ENCODE results near the gene EEF1G. TPM values are rescaled to one million over a fixed set of nuclear protein-coding genes. Genes with fewer than 3 reads are reported as not detected.
A peak's percentile ranks its signal among the peaks of the same experiment; 100 is the strongest.

Gene EEF1G
- total RNA-seq, 4 donors from 2014 or later: 781 to 1,253 (median 958) TPM

DNA sequence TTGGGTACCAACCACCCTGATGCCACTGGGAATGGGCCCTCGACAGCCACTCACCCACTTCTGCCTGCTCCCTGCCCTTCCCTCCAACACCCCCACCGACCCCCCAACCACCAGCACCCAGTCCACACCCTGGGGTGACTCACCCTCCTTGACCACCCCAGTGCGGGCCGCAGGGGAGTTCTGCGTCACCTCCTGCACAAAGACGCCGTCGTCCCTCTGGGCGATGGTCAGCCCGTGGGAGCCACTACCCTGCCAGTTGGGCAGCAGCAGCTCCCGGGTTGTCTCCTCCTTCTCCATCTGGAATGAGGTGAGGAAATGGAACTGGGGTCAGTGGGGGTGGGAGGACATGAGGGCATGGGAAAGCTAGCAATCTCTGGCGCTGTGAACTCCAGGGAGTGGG is 37.9 kb downstream of the EEF1G start:
- peaks cover 0 to 64% (median 3%) of the 10 kb centered on the region in 3 donors for H3K36me3 ChIP-seq
- no peak for TF ChIP-seq POLR2A (IDR thresholded peaks at IDR 0.05)
- H3K27ac ChIP-seq: peak overlapping the region in 2 of 4 donors; percentile 32 to 35
- H3K4me1 ChIP-seq: peaks cover 19 to 49% (median 28%) of the 10 kb centered on the region in 4 donors
- H3K4me3 ChIP-seq: no peak overlapping the region
- no peak for DNase-seq
- no peaks in the 10 kb centered on the region for H3K9me3 ChIP-seq
- H3K27me3 ChIP-seq: no peaks in the 10 kb centered on the region

DNA sequence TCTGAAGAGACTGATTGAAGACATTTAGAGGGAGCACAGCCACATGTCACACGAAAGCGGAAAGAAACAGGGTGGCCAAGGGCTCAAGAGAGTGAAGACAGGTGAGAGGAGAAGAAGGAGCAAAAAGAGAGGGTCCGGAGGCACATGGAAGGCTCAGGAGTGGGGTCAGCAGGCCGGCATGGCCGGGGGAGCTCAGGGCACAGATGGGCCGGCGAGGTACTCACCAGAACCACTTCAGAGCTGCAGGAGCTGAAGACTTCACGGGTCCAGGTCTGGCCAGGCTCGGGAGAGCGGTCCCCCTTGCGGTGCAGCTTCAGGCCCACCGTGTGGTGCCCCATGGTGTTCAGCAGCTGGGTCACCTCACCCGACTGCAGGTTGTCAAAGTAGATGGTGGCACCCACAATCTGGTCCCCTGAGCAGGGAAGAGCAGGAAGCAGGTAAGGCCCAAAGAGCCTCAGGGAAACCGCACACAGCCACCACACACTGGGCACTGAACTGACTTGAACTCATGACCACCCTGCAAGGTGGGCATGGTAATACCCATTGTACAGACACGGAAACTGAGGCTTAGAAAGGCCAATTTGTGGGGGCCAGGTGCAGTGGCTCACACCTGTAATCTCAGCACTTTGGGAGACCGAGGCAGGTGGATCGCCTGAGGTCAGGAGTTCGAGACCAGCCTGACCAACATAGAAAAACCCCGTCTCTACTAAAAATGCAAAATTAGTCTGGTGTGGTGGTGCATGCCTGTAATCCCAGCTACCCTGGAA is 38.7 kb downstream of the EEF1G start:
- peaks cover 15 to 41% (median 20%) of the 10 kb centered on the region in 4 donors for H3K4me1 ChIP-seq
- H3K4me3 ChIP-seq: no peak overlapping the region
- TF ChIP-seq, protein P1, sequence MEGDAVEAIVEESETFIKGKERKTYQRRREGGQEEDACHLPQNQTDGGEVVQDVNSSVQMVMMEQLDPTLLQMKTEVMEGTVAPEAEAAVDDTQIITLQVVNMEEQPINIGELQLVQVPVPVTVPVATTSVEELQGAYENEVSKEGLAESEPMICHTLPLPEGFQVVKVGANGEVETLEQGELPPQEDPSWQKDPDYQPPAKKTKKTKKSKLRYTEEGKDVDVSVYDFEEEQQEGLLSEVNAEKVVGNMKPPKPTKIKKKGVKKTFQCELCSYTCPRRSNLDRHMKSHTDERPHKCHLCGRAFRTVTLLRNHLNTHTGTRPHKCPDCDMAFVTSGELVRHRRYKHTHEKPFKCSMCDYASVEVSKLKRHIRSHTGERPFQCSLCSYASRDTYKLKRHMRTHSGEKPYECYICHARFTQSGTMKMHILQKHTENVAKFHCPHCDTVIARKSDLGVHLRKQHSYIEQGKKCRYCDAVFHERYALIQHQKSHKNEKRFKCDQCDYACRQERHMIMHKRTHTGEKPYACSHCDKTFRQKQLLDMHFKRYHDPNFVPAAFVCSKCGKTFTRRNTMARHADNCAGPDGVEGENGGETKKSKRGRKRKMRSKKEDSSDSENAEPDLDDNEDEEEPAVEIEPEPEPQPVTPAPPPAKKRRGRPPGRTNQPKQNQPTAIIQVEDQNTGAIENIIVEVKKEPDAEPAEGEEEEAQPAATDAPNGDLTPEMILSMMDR (IDR thresholded peaks at IDR 0.05): no peak
- TF ChIP-seq POLR2A (IDR thresholded peaks at IDR 0.05): no peak
- H3K27me3 ChIP-seq: no peaks in the 10 kb centered on the region
- H3K27ac ChIP-seq: no peak overlapping the region
- H3K9me3 ChIP-seq: no peaks in the 10 kb centered on the region
- DNase-seq: no peak
- peaks cover 0 to 72% (median 3%) of the 10 kb centered on the region in 3 donors for H3K36me3 ChIP-seq

DNA sequence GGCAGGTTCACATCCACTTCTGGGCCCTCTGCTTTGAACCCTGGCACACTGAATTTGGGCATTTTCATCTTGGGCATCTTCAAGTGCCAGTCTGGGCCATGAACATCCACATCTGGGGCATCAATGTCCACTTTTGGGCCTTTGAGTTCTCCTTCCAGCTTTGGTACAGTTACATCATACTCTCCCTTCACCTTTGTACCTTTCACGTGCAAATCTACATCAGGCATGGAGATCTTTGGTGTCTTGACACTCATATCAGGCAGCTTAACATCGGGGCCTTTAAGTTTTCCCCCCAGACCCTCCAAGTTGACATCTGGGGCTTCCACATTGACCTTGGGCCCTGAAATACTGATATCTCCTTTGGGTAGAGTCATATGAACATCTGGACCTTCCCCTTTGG is 41.6 kb downstream of the EEF1G start:
- peaks cover 0 to 13% (median 0%) of the 10 kb centered on the region in 4 donors for H3K4me1 ChIP-seq
- H3K36me3 ChIP-seq: peaks cover 0 to 94% (median 3%) of the 10 kb centered on the region in 3 donors
- TF ChIP-seq, protein P1 (IDR thresholded peaks at IDR 0.05): no peak
- no peak for TF ChIP-seq POLR2A (IDR thresholded peaks at IDR 0.05)
- no peak overlapping the region for H3K4me3 ChIP-seq
- no peaks in the 10 kb centered on the region for H3K9me3 ChIP-seq
- no peaks in the 10 kb centered on the region for H3K27me3 ChIP-seq
- DNase-seq: no peak
- H3K27ac ChIP-seq: no peak overlapping the region

DNA sequence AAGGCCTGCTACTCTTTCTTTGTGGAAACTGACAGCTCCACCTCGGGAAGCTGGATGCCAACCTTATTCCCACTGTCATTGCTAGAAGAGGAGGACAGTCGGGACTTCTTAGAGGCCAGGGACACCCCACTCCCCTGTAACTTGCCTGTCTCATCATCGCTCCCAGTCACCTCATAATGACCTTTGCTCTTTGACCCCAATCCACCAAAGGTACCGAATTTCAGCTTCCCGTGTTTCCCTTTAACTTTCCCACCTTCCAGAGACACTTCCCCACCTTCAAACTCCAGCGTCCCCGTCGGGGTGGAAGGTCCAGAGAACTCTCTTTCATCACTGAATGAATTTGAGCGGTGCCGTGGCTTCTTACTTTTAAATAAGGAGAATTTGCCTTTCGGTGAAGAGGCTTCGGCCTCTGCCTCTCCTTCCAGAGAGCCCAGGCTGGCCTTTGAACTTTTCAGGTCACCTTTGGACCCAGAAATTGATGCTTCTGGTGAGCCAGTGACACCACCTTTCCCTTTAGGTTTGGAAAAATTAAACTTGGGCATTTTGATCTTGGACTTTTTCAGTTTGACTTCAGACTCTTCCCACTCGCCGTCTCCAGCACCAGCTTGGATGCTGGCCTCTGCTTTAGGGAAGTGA is 56.8 kb downstream of the EEF1G start:
- no peaks in the 10 kb centered on the region for H3K9me3 ChIP-seq
- TF ChIP-seq, protein P1 (IDR thresholded peaks at IDR 0.05): no peak
- no peak for TF ChIP-seq POLR2A (IDR thresholded peaks at IDR 0.05)
- no peak for DNase-seq
- no peak overlapping the region for H3K27ac ChIP-seq
- peaks cover 0 to 62% (median 0%) of the 10 kb centered on the region in 3 donors for H3K36me3 ChIP-seq
- H3K27me3 ChIP-seq: no peaks in the 10 kb centered on the region
- H3K4me1 ChIP-seq: no peaks in the 10 kb centered on the region
- H3K4me3 ChIP-seq: no peak overlapping the region

DNA sequence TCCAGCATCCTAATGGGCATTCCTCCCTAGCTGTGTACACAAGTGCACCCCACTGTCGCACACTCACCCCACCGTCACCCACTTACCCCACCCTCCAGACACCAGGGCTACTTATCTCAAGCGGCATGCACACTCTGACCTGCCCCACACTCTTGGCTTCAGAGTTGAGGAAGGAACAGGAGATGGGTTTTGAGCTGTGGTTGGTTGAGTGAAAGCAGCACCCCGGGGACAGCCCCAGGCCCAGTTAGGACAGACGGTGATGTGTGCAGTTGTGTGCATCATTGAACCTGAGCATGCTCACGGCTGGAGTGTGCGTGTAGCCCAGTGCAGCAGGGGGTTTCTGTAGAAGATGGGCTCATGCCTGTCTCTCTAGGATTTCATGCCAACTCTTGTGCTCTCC is 59.5 kb downstream of the EEF1G start:
- peaks cover 0 to 5% (median 0%) of the 10 kb centered on the region in 4 donors for H3K4me1 ChIP-seq

More for the DNA sequence above, 59.5 kb downstream of the EEF1G start:
- Histone ChIP-seq H3K9me3 (no peaks in the 10 kb centered on the region), H3K27me3 (no peaks in the 10 kb centered on the region), H3K4me3 (no peak overlapping the region), H3K27ac (no peak overlapping the region), H3K36me3 (peaks cover 0 to 36% (median 0%) of the 10 kb centered on the region in 3 donors)
- TF ChIP-seq, protein P1 (IDR thresholded peaks at IDR 0.05): no peak
- TF ChIP-seq POLR2A (IDR thresholded peaks at IDR 0.05): no peak
- no peak for DNase-seq

Data from Peyer's patch (tissue), 4 donors.